Measurements from ENCODE around the gene TUBGCP2.

TUBGCP2 gene

GRCh38 chr10:133230387-133231195 is 78.1 kb downstream of the TUBGCP2 start:
- no peak overlapping the region for H3K4me3 ChIP-seq (ENCODE audit: low read depth, low read length)
- no peak for DNase-seq (ENCODE audit: low read depth)
- no peak for TF ChIP-seq CTCF (IDR thresholded peaks at IDR 0.05; ENCODE audit: insufficient read depth, low read depth, low read length, missing control alignments)

GRCh38 chr10:133230044-133230361 is 78.7 kb downstream of the TUBGCP2 start, which contains the start of gene UTF1:
Gene UTF1, plus strand, starts transcription at chr10:133230217. Its CDS starts 72 bp downstream, at chr10:133230289.
- no peak for TF ChIP-seq CTCF (IDR thresholded peaks at IDR 0.05; ENCODE audit: insufficient read depth, low read depth, low read length, missing control alignments)
- no peak for DNase-seq (ENCODE audit: low read depth)
- H3K4me3 ChIP-seq (ENCODE audit: low read depth, low read length) = no peak within 1 kb of the TSS

GRCh38 chr10:133229265-133230043 is 79.2 kb downstream of the TUBGCP2 start:
- DNase-seq (ENCODE audit: low read depth) = no peak
- TF ChIP-seq CTCF (IDR thresholded peaks at IDR 0.05; ENCODE audit: insufficient read depth, low read depth, low read length, missing control alignments) = no peak
- no peak overlapping the region for H3K4me3 ChIP-seq (ENCODE audit: low read depth, low read length)
